HG02798 (cell line): Measurements from ENCODE around the gene LPO.

ENCODE experiments used
- ATAC-seq: cut with Tn5 transposase; IDR thresholded peaks from one replicate; pipeline ENCODE4 v1.9.1; 2021; ENCODE audit warnings: mild to moderate bottlenecking; ENCODE audit not compliant: unreplicated experiment, poor library complexity

Gene LPO

GRCh38 chr17:58253082-58253481 lies 14.7 kb downstream of the LPO start:
- ATAC-seq, result no peak

DNA sequence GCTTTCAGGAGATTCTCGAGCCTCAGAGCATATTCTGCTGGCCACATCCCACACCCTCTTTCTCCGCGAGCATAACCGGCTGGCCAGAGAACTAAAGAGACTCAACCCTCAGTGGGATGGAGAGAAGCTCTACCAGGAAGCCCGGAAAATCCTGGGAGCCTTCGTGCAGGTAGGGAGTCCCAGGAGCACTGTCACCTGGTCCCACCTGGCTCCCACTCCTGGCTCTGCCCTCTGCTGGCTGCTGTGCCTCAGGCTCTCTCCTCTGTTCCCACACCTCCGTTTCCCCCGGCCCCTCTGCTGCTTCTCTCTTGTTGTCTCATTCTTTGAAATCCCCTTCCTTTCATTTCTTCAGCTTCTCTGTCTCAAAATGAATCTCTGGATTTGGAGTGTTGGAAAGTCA lies 16.4 kb downstream of the LPO start:
- ATAC-seq, result no peak

GRCh38 chr17:58262149-58262548 lies 23.8 kb downstream of the LPO start:
- ATAC-seq, result no peak

DNA sequence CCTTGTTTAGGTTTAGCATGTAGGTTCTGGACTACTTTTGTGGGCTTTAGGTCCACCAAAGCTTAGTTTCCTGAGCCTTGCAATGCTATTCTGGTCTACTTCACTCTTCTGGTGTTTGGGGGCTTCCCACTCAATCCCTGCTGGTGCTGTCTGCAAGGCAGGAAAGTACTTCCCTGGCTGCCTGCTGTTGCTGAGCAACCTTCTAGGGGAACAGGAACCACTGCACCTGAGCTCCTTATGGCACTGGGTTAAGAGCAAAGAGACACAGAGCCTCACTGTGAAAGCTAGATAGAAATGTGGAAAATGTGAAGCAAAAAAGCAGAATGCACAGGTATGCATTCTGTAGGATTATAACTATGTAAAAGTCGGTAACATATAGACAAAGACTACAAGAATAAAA lies 25.4 kb downstream of the LPO start:
- no peak for ATAC-seq

DNA sequence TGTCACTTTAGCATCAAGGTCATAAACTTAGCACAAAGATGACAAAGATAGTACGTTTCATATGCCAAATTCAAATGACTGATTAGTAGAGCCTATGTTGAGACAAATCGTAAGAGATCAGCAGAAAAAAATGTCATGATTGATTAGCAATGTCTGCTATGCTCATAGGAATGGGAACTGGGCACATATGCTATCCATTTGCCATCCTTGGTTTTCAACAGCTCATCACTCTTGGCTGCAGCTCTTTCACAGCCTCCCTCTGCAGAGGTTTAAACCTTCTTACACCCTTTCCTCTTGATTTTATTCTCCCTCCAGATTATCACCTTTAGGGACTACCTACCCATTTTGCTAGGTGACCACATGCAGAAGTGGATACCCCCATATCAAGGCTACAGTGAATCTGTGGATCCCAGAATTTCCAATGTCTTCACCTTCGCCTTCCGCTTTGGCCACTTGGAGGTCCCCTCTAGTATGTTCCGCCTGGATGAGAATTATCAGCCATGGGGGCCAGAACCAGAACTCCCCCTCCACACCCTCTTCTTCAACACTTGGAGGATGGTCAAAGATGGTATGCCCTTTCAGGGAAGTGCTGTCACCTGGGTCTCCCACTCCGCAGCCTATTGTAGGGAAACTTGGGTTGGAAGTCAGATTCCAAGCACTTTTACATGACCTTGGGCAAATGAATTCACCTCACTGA lies 26.2 kb downstream of the LPO start:
- ATAC-seq, result no peak

DNA sequence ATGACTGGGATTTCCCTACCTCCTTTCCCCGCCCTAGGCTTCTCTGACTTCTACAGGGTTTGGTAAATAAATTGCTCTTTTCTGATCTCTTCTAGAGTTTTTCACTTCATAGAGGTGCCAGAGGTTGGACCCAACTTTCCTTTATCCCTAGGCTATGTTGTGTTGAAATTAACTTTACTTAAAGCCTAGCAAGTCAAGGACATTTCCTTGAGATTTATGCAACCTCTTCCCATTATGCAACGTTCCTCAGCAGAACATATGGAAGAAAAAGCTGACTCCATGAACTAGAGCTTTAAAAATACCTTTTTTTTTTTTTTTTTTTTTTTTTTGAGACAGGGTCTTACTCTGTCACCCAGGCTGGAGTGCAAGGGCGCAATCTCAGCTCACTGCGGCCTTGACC lies 26.9 kb downstream of the LPO start:
- ATAC-seq, result no peak

GRCh38 chr17:58265902-58266875 lies 27.8 kb downstream of the LPO start:
- no peak for ATAC-seq

GRCh38 chr17:58267347-58268324 lies 29.3 kb downstream of the LPO start:
- ATAC-seq, result no peak

DNA sequence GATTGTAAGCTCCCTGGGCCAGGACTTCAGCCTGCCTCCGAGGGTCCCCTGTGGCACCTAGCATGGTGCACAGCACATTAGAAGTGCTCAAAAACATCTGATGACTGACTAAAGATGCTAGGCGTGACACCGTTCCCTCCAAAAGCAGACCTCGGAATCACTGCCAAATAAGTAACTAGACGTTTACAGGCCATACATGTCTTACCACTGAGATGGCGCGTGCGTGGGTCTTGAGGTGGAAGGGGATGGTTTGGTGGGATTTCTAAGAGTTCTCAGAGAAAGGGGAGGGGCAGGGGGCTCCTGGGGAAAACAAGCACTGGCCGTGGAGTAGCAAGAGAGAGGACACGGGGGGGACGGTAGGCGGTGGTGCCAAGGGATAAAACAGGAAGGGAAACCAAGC lies 29.9 kb downstream of the LPO start:
- no peak for ATAC-seq

- no peak for ATAC-seq
Observed at GRCh38 chr17:58268774-58269556, 30.6 kb downstream of the LPO start.

DNA sequence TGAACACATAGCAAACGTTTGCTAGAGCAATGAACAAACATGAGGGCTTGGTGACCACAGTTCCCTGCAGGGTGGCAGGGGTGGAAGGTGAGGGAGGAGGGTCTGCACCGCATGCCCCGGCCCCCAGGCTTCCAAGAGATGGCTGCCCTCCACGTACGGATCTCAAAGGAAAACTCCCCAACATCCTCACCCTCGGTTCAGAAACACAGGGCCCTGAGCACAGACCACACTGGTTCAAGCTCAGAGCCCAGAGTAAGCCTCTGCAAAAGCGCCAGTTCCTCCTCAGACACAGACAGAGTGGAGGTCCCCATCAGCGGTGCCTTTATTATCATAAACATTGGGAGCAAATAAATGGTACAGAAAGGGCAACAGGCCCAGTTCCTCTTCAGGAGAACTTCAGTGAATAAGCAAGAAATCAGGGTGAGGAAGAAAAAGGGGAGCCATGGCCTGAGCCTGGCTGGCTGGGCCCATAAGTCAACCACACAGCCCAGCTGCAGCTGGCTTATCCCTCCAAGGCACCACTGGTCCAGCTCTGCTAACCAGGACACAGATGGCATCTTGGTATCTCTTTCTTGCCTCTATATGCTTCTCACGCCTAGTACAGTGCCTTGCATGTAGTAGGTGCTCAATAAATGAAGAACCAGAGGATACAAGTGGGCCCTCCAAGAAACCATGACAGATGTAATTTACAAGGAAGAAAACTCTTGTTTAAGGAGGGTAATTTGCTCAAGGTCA lies 31.3 kb downstream of the LPO start:
- ATAC-seq, result no peak

DNA sequence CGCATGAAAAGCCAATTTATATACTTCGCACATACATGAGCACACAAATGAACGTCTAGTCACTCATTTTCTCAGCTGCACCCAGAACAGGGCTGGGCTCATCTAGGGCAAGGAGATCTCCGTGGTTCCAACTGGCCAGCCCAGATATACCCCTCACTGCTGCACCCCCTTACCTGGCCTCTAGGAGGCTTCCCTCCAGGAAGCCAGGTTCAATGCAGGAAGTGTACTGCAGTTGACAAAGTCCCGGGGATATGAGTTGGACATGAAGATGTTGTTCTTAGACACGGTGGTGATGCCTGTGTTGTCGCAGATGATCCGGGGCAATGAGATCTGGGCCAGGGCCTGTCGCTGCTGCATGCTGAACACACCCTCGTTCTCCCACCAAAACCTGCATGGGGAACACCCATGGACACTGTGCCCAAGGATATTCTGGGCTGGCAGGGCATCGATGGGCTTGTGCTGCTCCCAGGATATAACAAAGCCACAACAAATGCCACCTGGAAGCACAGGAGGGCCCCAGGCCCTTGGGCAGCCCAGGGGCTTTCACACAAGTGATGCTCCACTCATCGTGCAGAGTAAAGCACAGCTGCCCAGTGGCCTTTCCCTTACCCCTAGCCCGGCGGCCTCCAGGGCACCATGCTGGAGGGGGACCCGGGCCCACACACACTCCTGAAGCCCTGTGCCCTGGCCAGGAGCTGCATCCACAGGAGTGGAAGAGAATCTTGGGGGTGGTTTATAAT lies 32.3 kb downstream of the LPO start:
- no peak for ATAC-seq

GRCh38 chr17:58271216-58271931 lies 33.0 kb downstream of the LPO start:
- ATAC-seq, result no peak

DNA sequence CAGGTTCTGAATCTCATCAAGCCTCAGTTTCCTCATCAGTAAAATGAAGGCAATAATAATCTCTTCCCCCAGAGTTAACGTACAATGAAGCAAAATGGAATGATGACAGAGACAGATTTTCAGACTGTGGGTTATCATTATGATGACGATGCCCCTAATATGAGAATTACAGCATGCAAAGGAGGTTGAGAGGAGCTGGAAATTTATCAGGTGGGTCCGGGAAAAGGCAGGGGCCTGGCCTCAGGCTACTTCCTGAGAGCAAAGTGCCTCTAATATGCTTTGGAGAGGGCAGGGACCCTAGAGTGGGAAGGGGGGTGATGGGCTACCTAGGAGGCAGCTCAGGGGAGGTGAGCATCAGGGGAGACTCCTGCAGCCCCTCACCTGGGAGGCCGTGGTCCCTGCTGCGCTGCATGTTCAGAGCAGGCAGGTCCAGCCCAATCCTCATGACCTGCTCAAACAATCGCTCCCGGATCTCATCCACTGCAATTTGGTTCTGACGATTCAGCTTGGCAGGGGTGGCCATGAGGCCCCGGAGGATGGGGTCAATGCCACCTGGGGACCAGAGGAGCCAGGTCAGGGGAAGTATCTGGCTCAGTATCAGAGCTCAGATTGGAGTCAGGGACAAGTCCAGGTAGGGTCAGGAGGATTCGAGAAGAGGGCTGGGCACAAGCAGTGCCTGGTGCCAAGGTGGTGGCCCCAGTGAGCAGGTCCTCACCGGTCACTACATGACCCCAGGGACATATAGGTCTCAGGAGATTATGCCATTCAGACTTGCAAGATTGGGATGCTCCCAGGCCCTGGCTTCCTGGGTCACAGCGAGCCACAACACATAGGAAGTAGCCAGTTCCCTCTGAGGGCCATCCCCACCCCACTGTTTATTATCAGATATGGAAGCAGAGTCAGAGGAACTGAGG lies 34.2 kb downstream of the LPO start:
- no peak for ATAC-seq

GRCh38 chr17:58273453-58274104 lies 35.2 kb downstream of the LPO start:
- no peak for ATAC-seq

DNA sequence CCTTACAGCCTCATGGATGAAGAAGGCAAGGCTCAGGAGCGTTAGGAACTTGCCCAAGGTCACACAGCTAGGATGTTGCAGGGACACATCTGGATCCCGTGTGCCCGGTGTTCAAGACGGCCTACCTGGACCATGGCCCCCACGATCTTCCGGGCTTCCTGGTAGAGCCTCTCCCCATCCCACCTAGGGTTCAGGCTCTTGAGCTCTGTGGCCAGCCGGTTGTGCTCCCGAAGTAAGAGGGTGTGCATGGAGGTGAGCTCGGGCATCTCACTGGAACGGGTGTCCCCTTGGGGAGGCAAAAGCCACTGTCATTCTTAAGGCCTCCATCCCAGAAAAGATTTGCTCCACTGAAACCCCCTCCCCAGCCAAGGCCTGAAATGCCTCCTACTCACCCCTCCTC lies 37.0 kb downstream of the LPO start:
- no peak for ATAC-seq
